IMR-90 (cell line): ENCODE data around the gene DIP2C. TPM values are rescaled to one million over a fixed set of nuclear protein-coding genes. Genes with fewer than 3 reads are reported as not detected.
"Not testable (repeated sequence)": the region's sequence is repeated elsewhere in the genome, so short reads cannot be mapped to it uniquely, and the experiment has no call there.

Experiments
- ATAC-seq: fragments of 200-7000 bp; cut with Tn5 transposase; 2 replicates; pipeline ENCODE4 v1.9.1; 2020; ENCODE audit warnings: low read depth, mild to moderate bottlenecking, moderate library complexity
- BruUV-seq: library from RNA; stranded (reverse); fragments of 400-500 nt; replicated peaks from 2 replicates; lab custom pipeline; 2021; lab: Mats Ljungman, UMichigan
- CTCF ChIA-PET: fragments of 300-600 bp; formaldehyde crosslinking; extraction: SDS; loops from one replicate; lab custom pipeline; 2021; ENCODE audit warnings: antibody characterized with exemption; lab: Yijun Ruan, JAX
- POLR2A ChIA-PET: fragments of 300-600 bp; sonication (Branson Sonifier 250); formaldehyde crosslinking; loops from one replicate; lab custom pipeline; 2022; ENCODE audit warnings: antibody characterized with exemption; ENCODE audit not compliant: unreplicated experiment; lab: Charles Lee
- DNase-seq: peaks from one replicate; pipeline ENCODE4 v3.0.0; 2013
- H2AFZ ChIP-seq: replicated peaks from 2 replicates; pipeline ENCODE3; 2013; ENCODE audit warnings: low read length, mild to moderate bottlenecking; ENCODE audit not compliant: poor library complexity
- H2AK5ac ChIP-seq: 2 replicates; pipeline ENCODE4 v1.6.1; 2013; ENCODE audit warnings: low read depth, low read length, inconsistent platforms
- H2AK9ac ChIP-seq: replicated peaks from 2 replicates; pipeline ENCODE3; 2013; ENCODE audit warnings: mild to moderate bottlenecking, low read depth, low read length, moderate library complexity; ENCODE audit not compliant: poor library complexity
- H2BK120ac ChIP-seq: 2 replicates; pipeline ENCODE4 v1.6.1; 2013; ENCODE audit warnings: low read depth, low read length, inconsistent platforms
- H2BK15ac ChIP-seq: 3 replicates; pipeline ENCODE4 v1.6.1; 2013; ENCODE audit warnings: low read depth, low read length, inconsistent platforms
- H2BK20ac ChIP-seq: 2 replicates; pipeline ENCODE4 v1.6.1; 2013; ENCODE audit warnings: low read depth, mild to moderate bottlenecking, inconsistent platforms, low read length, moderate library complexity
- H2BK5ac ChIP-seq: 2 replicates; pipeline ENCODE4 v1.6.1; 2013; ENCODE audit warnings: mild to moderate bottlenecking, low read depth, low read length, inconsistent platforms; ENCODE audit not compliant: poor library complexity, severe bottlenecking
- H3K14ac ChIP-seq: replicated peaks from 2 replicates; pipeline ENCODE4 v1.6.1; 2013; ENCODE audit warnings: low read depth, low read length, inconsistent platforms
- H3K18ac ChIP-seq: 2 replicates; pipeline ENCODE4 v1.6.1; 2013; ENCODE audit warnings: low read depth, low read length, control low read depth
- H3K23ac ChIP-seq: 2 replicates; pipeline ENCODE4 v1.6.1; 2013; ENCODE audit warnings: low read depth, low read length, inconsistent platforms
- H3K27ac ChIP-seq: 2 replicates; pipeline ENCODE4 v1.5.1; 2013; ENCODE audit warnings: mild to moderate bottlenecking, control low read depth, low read length; ENCODE audit not compliant: insufficient read depth
- H3K27me3 ChIP-seq: 2 replicates; pipeline ENCODE4 v1.6.1; 2013; ENCODE audit warnings: low read length; ENCODE audit not compliant: control insufficient read depth, insufficient read depth
- H3K36me3 ChIP-seq: 2 replicates; pipeline ENCODE4 v1.6.1; 2013; ENCODE audit warnings: low read length, mixed read lengths; ENCODE audit not compliant: control insufficient read depth, insufficient read depth
- H3K4ac ChIP-seq: 2 replicates; pipeline ENCODE4 v1.6.1; 2013; ENCODE audit warnings: low read depth, low read length, inconsistent platforms
- H3K4me1 ChIP-seq: 2 replicates; pipeline ENCODE4 v1.6.1; 2013; ENCODE audit warnings: low read length, mixed read lengths; ENCODE audit not compliant: control insufficient read depth, insufficient read depth
- H3K4me2 ChIP-seq: 2 replicates; pipeline ENCODE4 v1.6.1; 2013; ENCODE audit warnings: low read depth, mild to moderate bottlenecking, control low read depth, low read length, moderate library complexity
- H3K4me3 ChIP-seq: 2 replicates; pipeline ENCODE4 v1.5.1; 2013; ENCODE audit warnings: low read depth, mild to moderate bottlenecking, control low read depth, low read length, moderate library complexity; ENCODE audit not compliant: insufficient read depth
- H3K56ac ChIP-seq: 2 replicates; pipeline ENCODE4 v1.6.1; 2013; ENCODE audit warnings: low read length, inconsistent platforms; ENCODE audit not compliant: insufficient read depth; ENCODE audit errors: extremely low read depth
- H3K79me1 ChIP-seq, 2 experiments: 2 replicates each; pipeline ENCODE4 v1.6.1; 2013; ENCODE audit warnings: low read length in 2 of 2, inconsistent platforms in 1 of 2, low read depth in 1 of 2
- H3K9ac ChIP-seq: 2 replicates; pipeline ENCODE4 v1.6.1; 2013; ENCODE audit warnings: low read depth, low read length, control low read depth
- H3K9me1 ChIP-seq: 2 replicates; pipeline ENCODE4 v1.6.1; 2013; ENCODE audit warnings: low read length, inconsistent platforms; ENCODE audit not compliant: insufficient read depth
- H3K9me3 ChIP-seq: 2 replicates; pipeline ENCODE4 v1.6.1; 2013; ENCODE audit warnings: low read length; ENCODE audit not compliant: control insufficient read depth, insufficient read depth
- H4K20me1 ChIP-seq: 2 replicates; pipeline ENCODE4 v1.6.1; 2013; ENCODE audit warnings: low read length, inconsistent platforms; ENCODE audit not compliant: insufficient read depth
- H4K5ac ChIP-seq: 2 replicates; pipeline ENCODE4 v1.6.1; 2013; ENCODE audit warnings: mild to moderate bottlenecking, low read depth, low read length, control low read depth
- H4K8ac ChIP-seq, 2 experiments: 2 replicates each; pipeline ENCODE4 v1.6.1; 2013; ENCODE audit warnings: low read depth in 2 of 2, low read length in 2 of 2, control low read depth in 1 of 2, inconsistent platforms in 1 of 2
- H4K91ac ChIP-seq: 2 replicates; pipeline ENCODE4 v1.6.1; 2013; ENCODE audit warnings: low read depth, low read length, inconsistent platforms; ENCODE audit not compliant: insufficient read depth
- WGBS, 2 experiments: methylation state at CpG; one replicate each; pipeline versions ENCODE4 v1.1.5 to v1.1.7; 2013; ENCODE audit warnings: missing lambda C conversion rate in 2 of 2; ENCODE audit not compliant: insufficient read length in 1 of 2; ENCODE audit errors: extremely low coverage in 2 of 2; 5-methylcytosine and 5-hydroxymethylcytosine counted together
- dilution Hi-C: fragments of 300-500 bp; cut with HindIII; formaldehyde crosslinking; loops from one replicate; pipeline ENCODE4 v1.14.3; 2018; ENCODE audit warnings: low sequenced_read_pairs; ENCODE audit not compliant: unreplicated experiment
- in situ Hi-C: fragments of 300-500 bp; cut with MboI; formaldehyde crosslinking; loops from 3 replicates; pipeline ENCODE4 v1.14.3; 2019; ENCODE audit warnings: low sequenced_read_pairs, inconsistent platforms, mixed read lengths
- intact Hi-C: fragments of 100-400 bp; cut with micrococcal nuclease; formaldehyde crosslinking; loops from 2 replicates; pipeline ENCODE4 v1.10.0; 2022
- polyA plus RNA-seq, 3 experiments: library from polyadenylated mRNA; depleted of rRNA; stranded (reverse); fragments of >200 nt; gene quantifications; 2 replicates each; pipeline ENCODE4 v1.2.3, GENCODE V29; 2012; ENCODE audit warnings: low replicate concordance in 1 of 3
- total RNA-seq: library from RNA; depleted of rRNA; stranded (reverse); fragments of >200 nt; gene quantifications from 2 replicates; pipeline ENCODE4 v1.2.3, GENCODE V29; 2012

The DIP2C gene
- total and polyA plus RNA-seq, 2 of the 4 experiments (the other 2 are of a cell fraction): 8.6 to 17.3 TPM

DNA sequence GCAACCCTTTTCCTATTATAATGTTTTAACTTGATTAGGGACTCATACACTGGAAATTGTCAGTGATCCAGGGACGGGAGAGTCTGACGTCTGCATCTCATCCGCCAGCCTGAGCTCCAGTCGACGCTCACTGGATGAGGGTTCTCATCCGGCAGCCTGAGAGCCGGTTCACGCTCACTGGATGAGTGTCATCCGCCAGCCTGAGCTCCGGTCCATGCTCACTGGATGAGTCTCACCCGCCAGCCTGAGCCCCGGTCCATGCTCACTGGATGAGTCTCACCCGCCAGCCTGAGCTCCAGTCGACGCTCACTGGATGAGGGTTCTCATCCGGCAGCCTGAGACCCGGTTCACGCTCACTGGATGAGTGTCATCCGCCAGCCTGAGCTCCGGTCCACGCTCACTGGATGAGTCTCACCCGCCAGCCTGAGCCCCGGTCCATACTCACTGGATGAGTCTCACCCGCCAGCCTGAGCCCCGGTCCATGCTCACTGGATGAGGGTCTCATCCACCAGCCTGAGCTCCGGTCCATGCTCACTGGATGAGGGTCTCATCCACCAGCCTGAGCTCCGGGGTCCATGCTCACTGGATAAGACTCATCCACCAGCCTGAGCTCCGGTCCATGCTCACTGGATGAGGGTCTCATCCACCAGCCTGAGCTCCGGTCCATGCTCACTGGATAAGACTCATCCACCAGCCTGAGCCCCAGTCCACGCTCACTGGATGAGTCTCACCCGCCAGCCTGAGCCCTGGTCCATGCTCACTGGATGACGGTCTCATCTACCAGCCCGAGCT lies 209.6 kb downstream of the DIP2C start:
- H3K27me3 ChIP-seq, dilution Hi-C loops, intact Hi-C loops, H2AK9ac ChIP-seq, H3K14ac ChIP-seq, CTCF ChIA-PET, in situ Hi-C loops, H2BK120ac ChIP-seq, H2BK5ac ChIP-seq, H2AFZ ChIP-seq, H2AK5ac ChIP-seq, H3K56ac ChIP-seq, H3K9ac ChIP-seq, H3K4me1 ChIP-seq, H4K5ac ChIP-seq, H3K23ac ChIP-seq, H3K4me2 ChIP-seq, H3K18ac ChIP-seq, H2BK20ac ChIP-seq, H3K4me3 ChIP-seq, BruUV-seq, POLR2A ChIA-PET, H4K8ac ChIP-seq, H4K91ac ChIP-seq, DNase-seq, H3K9me3 ChIP-seq, H2BK15ac ChIP-seq, H3K4ac ChIP-seq, H3K27ac ChIP-seq, ATAC-seq: not testable (repeated sequence)
- Histone ChIP-seq H3K36me3 (peaks cover 31% of the 10 kb centered on the region), H3K9me1 (peaks cover 20% of the 10 kb centered on the region), H3K79me1 (peaks cover 19 to 66% of the 10 kb centered on the region in 2 experiments), H4K20me1 (peaks cover 26% of the 10 kb centered on the region)
- WGBS, 2 experiments: 97% methylated on average over 27 of the region's 33 CpGs; no CpG with 5 or more reads in 1 of the 2 experiments
